Ishikawa (cell line): Measurements from ENCODE around the gene APC2.

Source experiments
- CEBPB ChIP-seq: IDR thresholded peaks from 2 replicates; pipeline ENCODE4 v1.6.1; 2012
- CREB1 ChIP-seq: IDR thresholded peaks from 2 replicates; pipeline ENCODE4 v1.6.1; 2012; ENCODE audit warnings: low read depth
- EGR1 ChIP-seq: IDR thresholded peaks from 2 replicates; pipeline ENCODE4 v1.6.1; 2012
- EP300 ChIP-seq: IDR thresholded peaks from 2 replicates; pipeline ENCODE4 v1.6.1; 2012; ENCODE audit warnings: borderline replicate concordance
- FOXM1 ChIP-seq: IDR thresholded peaks from 2 replicates; pipeline ENCODE4 v1.6.1; 2012; ENCODE audit warnings: low read depth, borderline replicate concordance
- NFIC ChIP-seq: IDR thresholded peaks from 2 replicates; pipeline ENCODE4 v1.6.1; 2012
- RAD21 ChIP-seq: IDR thresholded peaks from 2 replicates; pipeline ENCODE4 v1.6.1; 2012; ENCODE audit warnings: low read depth
- REST ChIP-seq: IDR thresholded peaks from 2 replicates; pipeline ENCODE4 v1.6.1; 2012; ENCODE audit warnings: low read depth, mild to moderate bottlenecking
- TAF1 ChIP-seq: IDR thresholded peaks from 2 replicates; pipeline ENCODE4 v1.6.1; 2012; ENCODE audit warnings: low read depth, mild to moderate bottlenecking
- TCF12 ChIP-seq: IDR thresholded peaks from 2 replicates; pipeline ENCODE4 v1.6.1; 2012; ENCODE audit warnings: low read depth
- TEAD4 ChIP-seq: IDR thresholded peaks from 2 replicates; pipeline ENCODE4 v1.6.1; 2012
- USF1 ChIP-seq: IDR thresholded peaks from 2 replicates; pipeline ENCODE4 v1.6.1; 2012
- YY1 ChIP-seq: IDR thresholded peaks from 2 replicates; pipeline ENCODE4 v1.6.1; 2012; ENCODE audit warnings: low read depth
- ZBTB7A ChIP-seq: IDR thresholded peaks from 2 replicates; pipeline ENCODE4 v1.6.1; 2012; ENCODE audit warnings: low read depth
- TF ChIP-seq, protein P1 (sequence below): IDR thresholded peaks from 2 replicates; pipeline ENCODE4 v1.6.1; 2012

Gene APC2

DNA sequence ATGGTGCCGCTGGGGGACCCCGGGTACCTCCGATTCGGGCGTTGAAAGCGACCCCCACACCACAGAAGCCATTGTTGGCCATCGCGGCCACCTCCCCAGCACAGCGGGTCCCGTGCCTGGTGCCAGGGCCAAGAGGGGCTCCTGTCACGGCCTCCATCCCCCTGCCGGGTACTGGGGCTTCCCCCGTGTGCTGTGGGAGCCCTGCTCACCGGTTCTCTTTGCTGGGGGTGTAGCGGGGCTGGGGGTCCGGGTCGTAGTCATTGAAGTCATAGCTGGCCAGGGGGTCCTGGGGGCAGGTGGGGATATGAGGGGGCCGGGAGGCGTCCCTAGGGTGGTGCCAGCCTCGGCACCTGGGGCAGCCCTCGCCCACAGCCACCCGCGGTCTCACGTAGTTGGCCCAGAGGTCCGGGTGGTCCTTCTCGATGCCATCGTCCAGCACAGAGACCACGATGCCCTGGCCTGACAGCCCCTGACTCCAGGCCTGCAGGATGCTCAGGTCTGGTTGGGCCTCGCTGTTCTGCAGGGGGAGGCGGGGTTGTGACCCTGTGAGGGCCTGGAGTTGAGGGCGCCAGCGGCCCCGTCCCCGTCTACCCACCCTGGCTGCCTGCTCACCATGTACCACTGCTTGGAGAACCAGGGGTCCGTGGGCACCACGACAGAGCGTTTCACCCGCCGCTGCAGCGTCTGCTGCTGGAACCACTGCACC lies 37.8 kb downstream of the APC2 start:
- no peak for TF ChIP-seq YY1

DNA sequence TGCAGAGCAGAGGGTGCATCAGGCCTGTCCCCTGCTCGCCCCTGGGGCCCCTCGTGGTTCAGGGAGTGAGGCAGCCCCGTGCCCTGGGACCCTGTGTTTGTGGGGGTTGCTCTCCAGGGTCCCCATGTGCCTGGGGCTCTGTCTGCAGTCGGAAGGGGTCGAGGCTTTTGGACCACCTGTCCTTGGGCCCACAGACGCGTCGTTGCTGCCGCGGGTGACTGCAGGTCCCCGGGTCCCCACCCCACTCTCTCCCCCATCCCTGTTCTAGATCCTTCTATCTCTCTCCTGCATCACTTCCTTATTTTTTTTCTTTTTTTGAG lies 38.3 kb downstream of the APC2 start:
- TF ChIP-seq NFIC (no peak), EP300 (no peak), CEBPB (no peak), TCF12 (no peak), REST (no peak), USF1 (no peak), FOXM1 (no peak)
- TF ChIP-seq, protein P1, sequence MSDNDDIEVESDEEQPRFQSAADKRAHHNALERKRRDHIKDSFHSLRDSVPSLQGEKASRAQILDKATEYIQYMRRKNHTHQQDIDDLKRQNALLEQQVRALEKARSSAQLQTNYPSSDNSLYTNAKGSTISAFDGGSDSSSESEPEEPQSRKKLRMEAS: no peak

DNA sequence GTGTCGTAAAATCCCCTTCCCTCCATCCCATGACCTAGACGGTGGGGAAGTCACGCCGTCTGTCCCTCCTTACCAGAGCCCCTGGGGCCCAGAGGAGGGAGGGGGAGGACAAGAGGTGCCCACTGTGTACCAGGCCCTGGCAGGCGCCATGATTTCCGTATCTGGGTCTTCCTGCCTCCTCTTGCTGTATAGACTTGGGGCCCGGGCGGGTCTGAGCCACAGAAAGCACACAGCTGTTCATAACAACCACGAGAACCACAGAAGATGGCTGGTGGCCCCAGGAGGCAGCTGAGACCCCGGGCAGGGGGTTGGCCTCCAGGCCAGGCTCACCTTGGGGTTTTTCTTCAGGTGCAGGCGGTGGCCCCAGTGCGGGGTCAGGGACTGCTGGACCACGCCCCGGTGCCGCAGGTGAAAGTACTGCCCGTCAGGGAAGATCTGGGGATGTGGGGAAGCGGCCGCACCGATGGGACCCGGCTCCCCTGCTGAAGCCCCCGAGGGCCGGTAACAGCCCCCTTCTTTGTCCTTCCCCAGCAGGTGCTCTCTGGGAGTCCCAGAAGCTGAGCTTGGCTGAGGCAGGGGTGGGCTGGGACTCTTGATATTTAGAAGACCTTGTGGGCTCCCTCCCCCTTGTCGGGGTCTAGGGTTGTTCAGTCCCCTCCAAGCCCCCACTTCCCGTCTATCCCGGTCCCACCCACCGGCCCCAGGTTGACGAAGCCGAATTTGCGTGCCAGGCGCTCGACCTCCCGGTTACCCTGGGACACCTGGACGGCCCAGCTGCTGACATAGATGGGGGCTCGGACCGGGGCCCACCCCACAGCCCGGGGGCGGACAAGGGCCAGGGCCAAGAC lies 39.8 kb downstream of the APC2 start:
- TF ChIP-seq FOXM1 (no peak), NFIC (no peak), TEAD4 (no peak), TCF12 (no peak), CEBPB (no peak), YY1 (no peak), TAF1 (no peak), EGR1 (peak; percentile 62; the same call in 1 of the 2 replicates), REST (no peak), RAD21 (no peak), ZBTB7A (peak; percentile 68; the same call in 1 of the 2 replicates)
- TF ChIP-seq, protein P1: no peak

GRCh38 chr19:1490311-1491113 lies 40.6 kb downstream of the APC2 start, which contains the start of gene PCSK4:
TSS of gene PCSK4 (minus strand) at chr19:1490350. CDS start at chr19:1490346, 4 bp downstream.
- TF ChIP-seq EP300: no peak
- no peak for TF ChIP-seq EGR1
- 0 out of 2 replicates have a peak, but pooled peaks have one; percentile 24 for TF ChIP-seq FOXM1
- TF ChIP-seq ZBTB7A: no peak
- TF ChIP-seq TEAD4: no peak
- TF ChIP-seq RAD21: no peak
- TF ChIP-seq NFIC: no peak
- TF ChIP-seq, protein P1: peak; percentile 60
- TF ChIP-seq YY1: no peak
- no peak for TF ChIP-seq CREB1
- no peak for TF ChIP-seq TCF12
- no peak for TF ChIP-seq REST
- TF ChIP-seq TAF1: no peak
